HepG2 (cell line): ENCODE results near the gene CHN1. TPM values are rescaled to one million over a fixed set of nuclear protein-coding genes. Genes with fewer than 3 reads are reported as not detected.

ENCODE experiments used
- ATAC-seq: fragments of 200-7000 bp; cut with Tn5 transposase; 3 replicates; pipeline ENCODE4 v1.9.1; 2020; ENCODE audit warnings: mild to moderate bottlenecking, moderate library complexity
- BruUV-seq: library from RNA; stranded (reverse); fragments of 400-500 nt; replicated peaks from 2 replicates; lab custom pipeline; 2021; lab: Mats Ljungman, UMichigan
- CTCF ChIA-PET: fragments of 300-600 bp; formaldehyde crosslinking; extraction: SDS; loops from one replicate; lab custom pipeline; 2021; ENCODE audit warnings: low total read pairs, inconsistent platforms, low intra/inter-chr PET ratio; lab: Yijun Ruan, JAX
- POLR2A ChIA-PET: fragments of 350-600 bp; sonication (Branson Sonifier 250); formaldehyde crosslinking; loops from one replicate; lab custom pipeline; 2020; ENCODE audit warnings: antibody characterized with exemption, inconsistent platforms; lab: Yijun Ruan, JAX
- DNase-seq: peaks from one replicate; pipeline ENCODE4 v3.0.0-alpha.2; 2015; ENCODE audit warnings: low spot score
- FAIRE-seq: peaks from 3 replicates; lab custom pipeline; 2011; peaks lifted over from hg19 to GRCh38; lab: Jason Lieb, UNC
- H2AFZ ChIP-seq: one replicate; pipeline ENCODE4 v1.6.1; 2011; ENCODE audit warnings: low read length, inconsistent platforms
- H3K27ac ChIP-seq: fragments of 300-600 bp; 3 replicates; pipeline ENCODE4 v1.8.0; 2011; ENCODE audit warnings: mixed run types, mild to moderate bottlenecking, mixed read lengths, low read length, inconsistent platforms; ENCODE audit not compliant: insufficient read depth; ENCODE audit errors: extremely low read length
- H3K27me3 ChIP-seq, 2 experiments: fragments of 200-600 bp in 1 of 2; 2 replicates in 1 of 2; 3 replicates in 1 of 2; pipeline versions ENCODE4 v1.6.0 to v1.8.0; 2011; ENCODE audit warnings: low read length in 2 of 2, mild to moderate bottlenecking in 2 of 2, moderate library complexity in 2 of 2, inconsistent platforms in 1 of 2; ENCODE audit not compliant: insufficient read depth in 2 of 2, control insufficient read depth in 1 of 2
- H3K36me3 ChIP-seq, 2 experiments: fragments of 200-600 bp in 1 of 2; replicated peaks in 1 of 2; 2 replicates in 1 of 2; 3 replicates in 1 of 2; pipeline versions ENCODE4 v1.5.1 to v1.8.0; 2011; ENCODE audit warnings: low read length in 2 of 2, inconsistent platforms in 1 of 2; ENCODE audit not compliant: insufficient read depth in 2 of 2, control insufficient read depth in 1 of 2
- H3K4me1 ChIP-seq: 2 replicates; pipeline ENCODE4 v1.5.1; 2012; ENCODE audit warnings: low read length, inconsistent platforms; ENCODE audit not compliant: insufficient read depth
- H3K4me2 ChIP-seq: 2 replicates; pipeline ENCODE4 v1.6.0; 2011; ENCODE audit warnings: low read depth, low read length, inconsistent platforms
- H3K4me3 ChIP-seq, 3 experiments: fragments of 200-600 bp in 1 of 3; sonication (generic), shearing (Covaris generic) in 1 of 3; replicated peaks in 1 of 3; 2 replicates each; pipeline ENCODE4 v1.5.1; 2011 to 2016; ENCODE audit warnings: low read length in 3 of 3, inconsistent platforms in 2 of 3, low read depth in 2 of 3, mild to moderate bottlenecking in 2 of 3, control low read depth in 1 of 3, mixed read lengths in 1 of 3; ENCODE audit not compliant: insufficient read depth in 1 of 3
- H3K79me2 ChIP-seq: one replicate; pipeline ENCODE4 v1.6.1; 2011; ENCODE audit warnings: low read length, inconsistent platforms; ENCODE audit not compliant: insufficient read depth
- H3K9ac ChIP-seq: 2 replicates; pipeline ENCODE4 v1.6.0; 2011; ENCODE audit warnings: mild to moderate bottlenecking, low read depth, low read length, inconsistent platforms; ENCODE audit not compliant: insufficient read depth
- H3K9me3 ChIP-seq: 2 replicates; pipeline ENCODE4 v1.5.1; 2012; ENCODE audit warnings: mild to moderate bottlenecking, low read length
- H4K20me1 ChIP-seq: 2 replicates; pipeline ENCODE4 v1.6.0; 2011; ENCODE audit warnings: inconsistent platforms, mild to moderate bottlenecking, low read length, moderate library complexity; ENCODE audit not compliant: insufficient read depth
- ATF2 ChIP-seq: sonication (generic); formaldehyde crosslinking; IDR thresholded peaks from 2 replicates; pipeline ENCODE4 v1.4.0; 2020; ENCODE audit warnings: missing genetic modification reagents
- CBX2 ChIP-seq, 2 experiments: fragments of 200-600 bp in 1 of 2; sonication (generic); formaldehyde crosslinking in 1 of 2; IDR thresholded peaks; 2 replicates each; pipeline versions ENCODE4 v1.7.0 to v1.8.1; 2018 to 2022; ENCODE audit warnings: low read depth in 2 of 2, low read length in 1 of 2, mild to moderate bottlenecking in 1 of 2, missing genetic modification reagents in 1 of 2
- CERS6 ChIP-seq: sonication (generic); formaldehyde crosslinking; IDR thresholded peaks from 2 replicates; pipeline ENCODE4 v1.5.0; 2020; ENCODE audit warnings: missing genetic modification reagents
- ESRRA ChIP-seq: sonication (generic); formaldehyde crosslinking; IDR thresholded peaks from 2 replicates; pipeline ENCODE4 v1.5.1; 2020; ENCODE audit warnings: mild to moderate bottlenecking, low read depth, missing genetic modification reagents
- FLYWCH1 ChIP-seq: sonication (generic); formaldehyde crosslinking; IDR thresholded peaks from 2 replicates; pipeline ENCODE4 v1.8.1; 2023; ENCODE audit warnings: mild to moderate bottlenecking, missing genetic modification reagents
- HBP1 ChIP-seq: IDR thresholded peaks from 2 replicates; pipeline ENCODE4 v1.6.1; 2016; ENCODE audit warnings: low read depth, control low read depth
- HIVEP1 ChIP-seq: sonication (generic); formaldehyde crosslinking; IDR thresholded peaks from 2 replicates; pipeline ENCODE4 v1.4.0; 2020; ENCODE audit warnings: mild to moderate bottlenecking, missing genetic modification reagents
- MBNL3 ChIP-seq: fragments of 250-450 bp; sonication (Bioruptor Pico); conservative IDR thresholded peaks from 2 replicates; pipeline ENCODE4 v1.8.0; 2022; ENCODE audit warnings: mild to moderate bottlenecking, inconsistent platforms
- MIER3 ChIP-seq: IDR thresholded peaks from 2 replicates; pipeline ENCODE4 v1.6.1; 2016; ENCODE audit warnings: missing compliant biosample characterization, borderline replicate concordance
- MTA3 ChIP-seq: sonication (generic); formaldehyde crosslinking; IDR thresholded peaks from 2 replicates; pipeline ENCODE4 v1.4.0; 2020; ENCODE audit warnings: missing genetic modification reagents
- SATB2 ChIP-seq: sonication (generic); formaldehyde crosslinking; IDR thresholded peaks from 2 replicates; pipeline ENCODE4 v1.5.0; 2020; ENCODE audit warnings: missing genetic modification reagents
- ZBTB42 ChIP-seq: sonication (generic); formaldehyde crosslinking; IDR thresholded peaks from 2 replicates; pipeline ENCODE4 v1.5.0; 2020; ENCODE audit warnings: mild to moderate bottlenecking, missing genetic modification reagents
- ZBTB8A ChIP-seq: sonication (generic); formaldehyde crosslinking; IDR thresholded peaks from 2 replicates; pipeline ENCODE4 v1.4.0; 2020; ENCODE audit warnings: mild to moderate bottlenecking, low read depth, missing genetic modification reagents, borderline replicate concordance
- ZFP82 ChIP-seq: sonication (generic); formaldehyde crosslinking; IDR thresholded peaks from 2 replicates; pipeline ENCODE4 v1.5.1; 2020; ENCODE audit warnings: mild to moderate bottlenecking, missing genetic modification reagents, borderline replicate concordance
- ZNF275 ChIP-seq: sonication (generic); formaldehyde crosslinking; IDR thresholded peaks from 2 replicates; pipeline ENCODE4 v1.8.0; 2022; ENCODE audit warnings: missing genetic modification reagents, mild to moderate bottlenecking, inconsistent platforms, borderline replicate concordance
- ZNF619 ChIP-seq: sonication (generic); formaldehyde crosslinking; IDR thresholded peaks from 2 replicates; pipeline ENCODE4 v1.4.0; 2020; ENCODE audit warnings: mild to moderate bottlenecking, missing genetic modification reagents
- ZNF841 ChIP-seq: sonication (generic); formaldehyde crosslinking; IDR thresholded peaks from 2 replicates; pipeline ENCODE4 v1.8.1; 2023; ENCODE audit warnings: missing genetic modification reagents, borderline replicate concordance
- WGBS: methylation state at CpG from one replicate; pipeline ENCODE4 v1.1.6; 2017; ENCODE audit warnings: low lambda C conversion rate; 5-methylcytosine and 5-hydroxymethylcytosine counted together
- in situ Hi-C: cut with HindIII; loops from 2 replicates; pipeline ENCODE4 v1.10.0; 2017; ENCODE audit warnings: low pct_unique_long_range_greater_than_20kb; ENCODE audit not compliant: extremely low pct_ligation_motif_present
- intact Hi-C: fragments of 100-400 bp; cut with micrococcal nuclease; formaldehyde crosslinking; loops from one replicate; pipeline ENCODE4 v1.10.0; 2022; ENCODE audit not compliant: unreplicated experiment
- polyA plus RNA-seq, 8 experiments: library from polyadenylated mRNA; depleted of rRNA in 3 of 8; stranded (reverse) in 7 of 8; unstranded in 1 of 8; fragments of >200 nt; fragmentation: Illumina TruSeq in 4 of 8; extraction: Trizol in 4 of 8; gene quantifications; 2 replicates each; pipeline versions ENCODE4 v1.2.1 to v1.2.3, GENCODE V29; 2011 to 2016; ENCODE audit warnings: low read depth in 4 of 8, missing spikeins in 1 of 8, mixed read lengths in 1 of 8; ENCODE audit not compliant: insufficient read depth in 1 of 8
- total RNA-seq, 5 experiments: library from RNA; depleted of rRNA; stranded (reverse); fragments of >200 nt; fragmentation: Illumina TruSeq; extraction: Trizol; gene quantifications; 2 replicates each; pipeline ENCODE4 v1.2.3, GENCODE V29; 2016; ENCODE audit warnings: low read depth in 1 of 5

CHN1 gene
- total and polyA plus RNA-seq, 2 of the 13 experiments (the other 11 are each of a cell fraction or from before 2014, with no cell fraction given), result 2.8 to 3.5 TPM

GRCh38 chr2:174846941-174847938 is 157.9 kb downstream of the CHN1 start:
- Histone ChIP-seq H3K4me2 (no peak overlapping the region), H2AFZ (no peak overlapping the region), H3K79me2 (no peaks in the 10 kb centered on the region), H3K27me3 (no peaks in the 10 kb centered on the region; a peak in 1 of 5 replicates), H4K20me1 (no peaks in the 10 kb centered on the region), H3K27ac (no peak overlapping the region), H3K4me3 (no peak overlapping the region), H3K4me1 (no peaks in the 10 kb centered on the region), H3K9ac (no peak overlapping the region), H3K9me3 (no peaks in the 10 kb centered on the region), H3K36me3 (no peaks in the 10 kb centered on the region)
- POLR2A ChIA-PET, result no interaction called here
- FAIRE-seq (no peak), DNase-seq (no peak), ATAC-seq (no peak)
- 3% methylated on average over 8 of the region's 8 CpGs for WGBS
- TF ChIP-seq ZNF841 (no peak), MIER3 (CRISPR knock-in tag) (no peak), ZNF275 (CRISPR knock-in tag) (no peak), CERS6 (CRISPR knock-in tag) (no peak), HIVEP1 (no peak), ESRRA (no peak), ZBTB42 (no peak), ZFP82 (no peak), ATF2 (CRISPR knock-in tag) (no peak), MTA3 (CRISPR knock-in tag) (no peak), HBP1 (CRISPR knock-in tag) (no peak), ZNF619 (CRISPR knock-in tag) (no peak), SATB2 (CRISPR knock-in tag) (no peak), FLYWCH1 (CRISPR knock-in tag) (no peak), MBNL3 (CRISPR knock-in tag) (no peak), CBX2 (IDR thresholded peaks at IDR 0.05; ENCODE audit: low read depth, low read length) (no peak), CBX2 (CRISPR knock-in tag; IDR thresholded peaks at IDR 0.05; ENCODE audit: low read depth) (no peak), ZBTB8A (CRISPR knock-in tag) (no peak)
- intact Hi-C loops, result no loop called here
- no TSS peak for BruUV-seq
- in situ Hi-C loops, result no loop called here
- CTCF ChIA-PET, result no interaction called here
